GM21528 (cell line): Measurements from ENCODE around the gene UBA52.

Source experiments
- ATAC-seq: cut with Tn5 transposase; IDR thresholded peaks from one replicate; pipeline ENCODE4 v1.9.1; 2021; ENCODE audit warnings: mild to moderate bottlenecking, moderate library complexity; ENCODE audit not compliant: unreplicated experiment, low FRiP score

UBA52 gene

DNA sequence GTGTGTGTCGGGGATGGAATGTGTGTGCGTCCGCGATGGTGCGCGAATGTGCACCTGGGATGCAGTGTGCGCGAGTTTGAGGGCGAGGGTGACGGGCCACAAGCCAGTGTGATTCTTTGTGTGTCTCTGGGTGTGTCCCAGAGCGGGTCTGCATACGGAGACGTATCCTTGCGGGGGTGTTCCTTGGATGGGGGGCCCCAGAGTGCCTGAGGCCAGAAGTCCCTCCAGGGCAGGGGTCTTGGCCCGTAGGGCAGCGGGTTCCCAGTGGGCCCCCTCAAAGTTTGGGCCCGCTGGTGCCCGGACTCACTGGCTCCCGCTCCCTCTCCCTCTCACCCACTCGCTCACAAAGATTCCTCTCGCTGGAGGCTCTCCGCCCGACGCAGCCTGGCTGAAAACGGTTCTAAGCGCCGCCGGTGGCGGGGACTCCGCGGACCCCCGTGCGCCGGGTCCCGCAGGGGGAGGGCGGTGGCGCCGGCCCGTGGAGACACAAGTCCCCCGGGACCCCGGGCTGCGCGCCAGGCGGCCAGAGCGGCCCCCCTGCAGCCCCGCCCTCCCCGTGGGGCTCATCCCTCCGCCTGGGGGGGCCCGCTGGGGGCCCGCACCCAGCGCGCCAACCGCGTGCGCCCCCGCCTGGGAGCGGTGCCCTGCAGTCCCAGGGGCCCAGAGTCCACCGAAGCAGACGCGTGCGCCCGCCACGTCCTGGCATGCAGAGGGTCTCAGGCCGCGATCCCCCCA is 34.1 kb downstream of the UBA52 start:
- no peak for ATAC-seq

DNA sequence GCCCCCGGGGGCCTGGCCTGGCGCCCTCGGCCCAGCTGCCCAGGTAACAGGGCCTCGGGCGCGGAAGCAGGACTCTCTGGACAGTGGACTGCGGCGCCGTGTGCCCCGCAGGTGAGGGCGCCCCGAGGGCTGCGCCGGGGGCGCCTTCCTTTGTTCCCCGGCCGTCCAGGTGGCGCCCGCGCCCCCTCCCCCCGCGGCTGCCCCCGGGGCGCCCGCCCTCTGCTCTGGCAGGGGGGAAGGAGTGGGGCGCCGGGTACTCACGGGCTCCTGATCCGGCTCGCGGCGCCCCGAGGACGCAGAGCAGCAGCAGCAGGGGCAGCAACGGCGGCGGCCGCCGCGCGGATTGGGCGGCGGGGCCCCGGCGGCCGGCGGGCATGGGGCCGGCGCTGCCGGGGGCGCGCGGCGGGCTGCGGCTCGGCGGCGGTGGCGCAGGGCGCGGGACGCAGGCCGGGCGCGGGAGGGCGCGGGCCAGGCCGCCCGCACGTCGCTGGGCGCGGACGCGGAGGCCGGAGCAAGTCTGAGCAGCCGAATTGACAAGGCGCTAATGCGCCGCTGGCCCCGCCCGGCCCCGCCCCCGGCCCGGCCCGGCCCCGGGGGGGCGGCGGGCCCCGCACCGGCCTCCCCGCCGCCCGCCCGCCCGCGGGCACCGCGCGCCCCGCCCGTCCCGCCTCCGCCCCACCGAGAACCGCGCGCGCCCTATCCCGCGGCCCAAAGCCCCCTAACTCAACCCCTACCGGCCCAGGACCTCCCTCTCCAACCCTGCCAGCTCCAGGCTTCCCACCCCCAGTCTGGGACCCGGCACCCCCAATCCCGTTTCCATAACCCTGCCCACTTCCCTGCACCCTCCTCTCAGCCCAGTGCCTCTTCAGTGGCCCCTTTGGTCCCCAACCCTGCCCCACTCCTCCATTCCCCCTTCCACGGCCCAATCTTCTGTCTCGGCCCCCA is 34.9 kb downstream of the UBA52 start, which contains the start of gene CRLF1:
CRLF1 (minus strand) TSS at position 519 of the 945 bp plus-strand sequence; CDS start at position 376, 143 bp downstream.
- ATAC-seq: no peak

DNA sequence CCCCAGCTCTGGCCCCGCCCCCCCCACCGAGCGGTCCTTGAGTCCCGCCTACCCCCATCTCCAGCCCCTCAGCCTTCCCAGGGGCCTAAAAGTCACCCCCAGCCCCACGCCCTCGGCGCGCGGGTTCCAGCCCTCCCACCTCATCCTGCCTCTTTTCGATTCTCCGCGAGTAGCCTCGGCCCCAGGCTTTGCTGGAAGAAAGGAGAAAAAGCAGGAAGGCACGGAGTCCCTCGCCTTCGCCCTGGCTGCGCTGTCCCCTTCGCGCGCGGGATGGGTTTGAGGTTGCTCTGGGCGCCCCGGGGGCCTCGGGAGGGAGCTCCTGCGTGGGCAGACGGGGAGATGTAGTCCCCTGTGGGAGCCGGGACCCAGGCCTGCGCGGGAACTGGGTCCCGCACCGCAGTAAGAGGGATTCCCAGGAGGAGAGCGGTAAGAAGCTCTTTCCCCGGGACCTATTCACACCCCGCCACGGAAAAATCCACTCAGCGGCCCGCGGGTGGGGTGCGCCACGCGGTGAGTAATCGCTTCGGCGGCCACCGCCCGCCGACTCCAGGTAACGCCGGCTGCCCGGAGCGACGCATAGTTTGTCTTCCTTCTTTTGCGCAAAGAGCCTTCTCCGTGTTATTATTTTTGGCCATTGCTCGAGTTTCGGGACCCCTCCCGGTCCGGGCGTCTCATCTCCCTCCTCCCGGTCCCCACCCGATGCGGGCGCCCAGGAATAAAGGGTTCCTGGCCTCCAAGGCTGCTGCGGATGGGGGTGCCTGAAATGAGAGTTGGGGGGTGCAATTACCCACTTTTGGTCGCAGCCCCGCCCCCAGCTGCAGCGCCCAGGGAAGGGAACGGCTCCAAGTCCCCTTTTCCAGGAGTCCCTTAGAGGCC is 35.8 kb downstream of the UBA52 start:
- ATAC-seq: no peak

DNA sequence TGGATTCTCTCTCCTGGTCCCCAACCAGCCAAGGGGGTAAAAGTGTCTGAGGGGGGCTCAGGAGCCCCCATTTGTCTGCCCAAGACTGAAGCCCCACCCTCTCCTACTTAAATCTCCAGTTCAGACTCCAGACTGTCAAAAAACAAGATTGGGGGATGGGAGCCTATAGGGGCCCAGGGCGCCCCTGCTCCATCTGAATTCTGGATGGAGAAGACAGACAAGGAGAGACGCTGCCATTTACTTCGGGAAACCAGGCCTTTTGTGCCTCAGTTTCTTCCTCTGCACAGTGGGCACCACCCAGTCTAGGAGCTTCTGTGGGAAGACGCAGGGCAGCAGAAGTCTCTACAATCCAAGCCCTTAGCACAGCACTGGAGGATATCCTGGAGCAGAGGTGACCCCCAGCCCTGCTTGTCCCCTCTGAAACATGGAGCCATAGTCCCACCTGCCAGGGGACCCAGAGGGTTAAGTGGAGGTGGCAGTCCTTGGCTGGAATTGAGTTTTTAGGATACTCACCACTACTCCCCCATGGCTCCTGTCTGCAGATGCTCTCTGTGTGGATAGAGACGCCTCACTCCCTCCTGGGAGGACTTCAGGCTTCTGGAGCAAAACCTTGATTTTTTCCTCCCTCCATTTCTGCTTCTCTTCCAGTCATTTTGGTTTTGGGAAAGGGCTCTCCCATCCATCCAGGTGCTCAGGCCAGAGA is 36.6 kb downstream of the UBA52 start:
- ATAC-seq: no peak

DNA sequence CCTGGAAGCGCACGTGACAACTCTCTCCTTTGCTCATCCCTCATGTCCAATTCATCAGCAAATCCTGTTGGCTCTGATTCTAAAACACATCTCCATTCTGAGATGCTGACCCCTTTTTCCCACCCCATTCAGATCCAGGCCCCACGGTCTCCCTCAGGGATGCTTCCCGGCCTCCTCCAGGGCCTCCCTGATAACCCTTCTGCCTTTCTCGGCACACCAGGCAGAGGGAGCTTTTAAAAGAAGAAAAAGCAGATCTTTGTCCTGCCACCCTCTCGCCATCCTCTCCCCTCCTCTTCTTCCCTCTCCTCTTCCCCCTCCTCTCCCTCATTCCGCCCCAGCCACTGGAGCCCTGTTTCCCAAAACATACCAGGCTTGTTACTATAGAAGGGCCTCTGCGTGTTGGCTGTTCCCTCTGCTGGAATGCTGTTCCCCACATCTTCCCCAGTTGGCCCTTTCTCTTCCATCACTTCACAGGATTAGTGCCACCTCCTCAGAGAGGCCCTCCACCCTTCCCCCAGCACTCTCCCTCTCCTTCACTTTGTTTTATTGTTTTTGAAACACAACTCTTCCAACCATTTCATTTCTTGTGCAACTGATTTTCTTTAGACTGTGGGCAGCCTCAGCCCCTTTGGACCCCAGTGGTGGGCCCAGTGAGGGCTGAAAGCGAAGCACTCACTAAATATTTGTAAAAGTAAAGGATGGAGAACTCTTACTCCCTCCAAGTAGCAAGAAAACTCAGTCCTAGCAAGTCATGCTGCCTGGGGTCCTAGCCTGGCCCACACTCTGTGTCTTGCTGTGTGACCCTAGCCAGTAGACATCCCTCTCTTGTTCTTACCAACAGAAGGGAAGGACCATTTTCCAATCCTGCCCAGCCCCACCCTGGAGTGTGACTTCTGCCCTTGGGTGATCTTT is 37.4 kb downstream of the UBA52 start:
- no peak for ATAC-seq

DNA sequence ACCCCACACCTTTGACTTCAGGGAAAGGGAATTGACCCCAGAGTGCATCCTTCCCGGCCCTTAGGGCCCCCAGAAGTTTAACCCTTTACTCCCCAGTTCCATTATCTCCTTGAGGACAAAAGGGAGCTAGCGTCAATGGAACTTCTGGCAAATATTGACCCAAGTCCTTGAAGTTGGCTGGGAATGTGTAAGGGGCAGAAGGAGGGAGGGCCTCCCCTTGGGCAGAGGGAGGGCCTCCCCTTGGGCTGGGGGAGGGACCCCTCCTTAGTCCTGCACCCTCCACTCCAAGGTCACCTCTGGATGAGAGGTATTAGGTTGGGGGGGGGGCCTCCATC is 38.0 kb downstream of the UBA52 start:
- ATAC-seq: no peak

DNA sequence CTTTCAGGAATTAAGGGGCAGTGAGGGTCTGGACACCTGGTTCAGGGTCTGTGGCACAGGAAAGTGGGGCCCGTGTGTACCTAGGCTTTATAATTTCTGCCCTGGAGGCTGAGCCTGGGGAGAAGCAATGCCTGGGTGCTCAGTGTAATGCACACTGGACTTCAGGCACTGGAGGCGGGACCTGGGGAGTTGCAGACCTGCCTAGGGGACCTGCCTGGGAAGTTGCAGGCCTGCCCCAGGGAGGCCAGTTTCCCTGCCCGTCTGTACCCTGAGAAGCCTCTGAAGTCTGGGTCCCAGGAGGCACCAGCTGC is 38.5 kb downstream of the UBA52 start:
- no peak for ATAC-seq

DNA sequence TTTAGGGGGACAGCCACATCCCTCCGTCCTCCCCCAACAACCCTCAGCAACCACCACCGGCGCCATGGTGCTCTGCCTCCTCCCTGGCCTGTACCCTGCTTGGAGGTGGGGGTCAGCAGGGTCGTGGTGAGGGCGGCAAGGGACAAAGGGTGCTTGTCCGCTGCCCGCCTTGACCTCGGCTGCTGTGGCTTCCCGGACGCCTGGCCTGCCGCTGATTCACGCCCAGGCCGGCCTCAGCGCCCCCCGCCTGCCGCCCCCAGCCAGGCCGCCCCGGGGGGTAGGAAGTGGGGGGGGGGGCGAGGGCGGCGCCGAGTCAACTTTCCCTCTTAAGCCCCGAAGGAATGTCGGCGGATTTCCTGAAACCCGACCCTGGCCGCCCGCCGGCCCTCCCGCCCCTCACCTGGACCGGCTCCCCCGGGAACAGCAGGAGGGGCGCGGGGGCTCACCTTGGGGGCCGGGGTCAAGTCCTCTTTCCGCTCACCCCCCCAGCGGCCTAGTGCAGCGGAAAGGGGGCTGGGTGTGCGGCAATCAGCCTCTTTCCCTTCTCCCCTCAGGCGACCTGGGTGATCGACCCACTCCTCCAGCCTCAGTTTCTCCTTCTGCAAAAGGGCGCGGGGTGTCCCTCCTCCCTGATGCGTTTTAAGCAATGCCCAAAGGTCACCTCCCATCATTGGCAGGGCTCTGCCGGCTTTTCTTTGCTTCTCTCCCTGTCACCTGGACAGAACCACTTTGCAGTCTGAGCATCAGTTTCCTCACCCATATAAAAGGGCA is 39.1 kb downstream of the UBA52 start:
- ATAC-seq: no peak

DNA sequence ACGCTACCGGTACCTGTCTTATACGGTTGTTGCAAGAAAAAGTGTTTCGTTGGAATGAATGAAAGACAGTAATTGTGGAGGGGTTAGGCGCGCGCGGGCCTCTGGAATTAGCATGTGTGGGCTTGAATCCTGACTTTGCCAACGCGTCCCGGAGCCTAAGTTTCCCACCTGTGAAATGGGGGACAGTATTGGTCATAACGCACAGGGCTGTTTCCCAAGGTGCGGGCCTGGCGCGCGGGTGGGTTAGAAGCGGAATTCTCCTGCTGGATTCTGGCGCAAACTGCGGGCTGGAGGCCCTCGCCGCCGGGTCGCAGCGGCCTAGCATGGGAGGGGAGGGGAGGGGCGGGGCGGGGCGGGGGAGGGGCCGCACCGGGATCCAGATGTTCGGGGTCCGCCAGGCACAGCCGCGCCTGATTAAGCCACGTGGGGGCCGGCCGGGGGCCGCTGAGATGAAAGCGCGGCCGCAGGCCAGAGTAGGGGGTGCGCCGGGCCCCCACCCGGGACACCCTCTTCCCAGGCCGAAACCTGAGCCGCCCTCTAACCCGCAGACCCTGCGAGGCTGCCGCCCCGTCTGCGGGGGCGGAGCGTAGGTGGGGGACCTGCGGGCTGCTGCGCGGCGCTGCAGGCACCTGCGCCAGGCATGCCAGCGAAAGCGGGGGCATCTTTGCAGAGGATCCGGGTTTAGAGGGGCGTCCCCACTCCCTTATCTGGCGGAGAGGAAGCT is 39.8 kb downstream of the UBA52 start:
- ATAC-seq: no peak

DNA sequence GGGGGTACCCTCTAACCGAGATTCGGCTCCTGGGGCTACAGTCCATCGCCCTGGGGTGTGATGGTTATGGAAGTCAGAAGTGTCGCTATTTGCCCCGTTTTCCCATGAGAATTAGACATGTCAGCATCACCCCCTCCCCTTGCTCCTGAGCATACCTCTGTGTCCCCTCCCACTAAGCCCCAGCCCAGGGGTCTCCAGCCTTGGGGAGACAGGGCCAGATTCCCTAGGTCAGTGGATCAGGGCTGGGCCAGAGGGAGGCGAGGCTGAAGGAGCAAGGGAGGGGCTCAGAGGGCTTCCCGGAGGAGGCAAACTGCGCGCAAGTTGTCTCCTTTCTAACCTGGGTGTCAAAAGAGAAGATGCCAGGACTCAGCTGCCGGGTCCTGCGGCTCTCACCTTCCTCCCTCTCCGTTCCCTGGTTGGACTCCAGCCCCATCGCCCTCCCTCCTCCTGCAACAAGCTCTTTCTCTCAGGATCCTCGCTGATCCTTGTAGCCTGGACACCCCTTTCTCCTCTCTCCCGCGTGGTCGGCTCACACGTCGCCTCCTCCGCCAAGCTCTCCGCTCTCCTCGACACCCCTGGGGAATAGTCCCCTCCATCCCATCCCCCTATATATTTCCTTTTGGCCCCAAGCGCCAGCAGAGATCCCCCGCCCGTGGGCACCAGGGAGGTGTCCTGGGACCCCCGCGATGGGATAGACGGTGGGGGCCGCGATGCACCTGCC is 40.6 kb downstream of the UBA52 start:
- ATAC-seq: no peak

DNA sequence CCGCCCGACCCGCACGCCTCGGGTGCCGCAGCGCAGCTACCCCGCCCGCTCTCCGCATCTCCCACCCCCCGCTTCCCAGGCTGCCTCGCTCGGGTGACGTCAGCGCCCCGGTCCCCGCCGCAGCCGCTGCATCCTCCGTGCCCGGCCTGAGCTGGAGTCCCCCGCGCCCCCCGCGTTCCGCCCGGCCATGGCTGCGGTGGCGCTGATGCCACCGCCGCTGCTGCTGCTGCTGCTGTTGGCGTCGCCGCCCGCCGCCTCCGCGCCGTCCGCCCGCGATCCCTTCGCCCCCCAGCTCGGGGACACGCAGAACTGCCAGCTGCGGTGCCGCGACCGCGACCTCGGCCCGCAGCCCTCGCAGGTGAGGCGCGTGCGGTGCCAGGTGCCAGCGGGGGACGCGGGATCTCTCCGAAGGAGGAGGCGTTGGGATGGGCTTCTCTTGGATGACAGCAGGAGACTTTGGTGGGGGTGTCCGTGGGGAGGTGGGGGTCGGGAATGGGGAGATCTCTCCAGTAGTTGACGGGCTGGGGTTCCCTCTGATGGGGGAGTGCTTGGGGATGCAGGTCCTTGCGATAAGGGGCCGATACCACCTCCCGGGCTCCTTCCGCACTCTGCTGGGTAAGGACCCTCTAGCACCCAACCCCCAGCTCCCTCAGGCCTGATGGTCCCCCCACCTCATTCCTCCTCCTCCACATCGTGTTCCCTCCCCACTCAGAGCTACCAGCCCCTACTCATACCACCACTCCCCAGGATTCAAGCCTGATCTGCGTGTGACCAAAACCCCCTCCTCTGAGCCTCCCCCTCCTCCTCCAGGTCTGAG is 41.3 kb downstream of the UBA52 start, which contains the start of gene TMEM59L:
TMEM59L (plus strand) TSS at position 99 of the 817 bp plus-strand sequence; CDS start at position 188, 89 bp downstream.
- no peak for ATAC-seq

DNA sequence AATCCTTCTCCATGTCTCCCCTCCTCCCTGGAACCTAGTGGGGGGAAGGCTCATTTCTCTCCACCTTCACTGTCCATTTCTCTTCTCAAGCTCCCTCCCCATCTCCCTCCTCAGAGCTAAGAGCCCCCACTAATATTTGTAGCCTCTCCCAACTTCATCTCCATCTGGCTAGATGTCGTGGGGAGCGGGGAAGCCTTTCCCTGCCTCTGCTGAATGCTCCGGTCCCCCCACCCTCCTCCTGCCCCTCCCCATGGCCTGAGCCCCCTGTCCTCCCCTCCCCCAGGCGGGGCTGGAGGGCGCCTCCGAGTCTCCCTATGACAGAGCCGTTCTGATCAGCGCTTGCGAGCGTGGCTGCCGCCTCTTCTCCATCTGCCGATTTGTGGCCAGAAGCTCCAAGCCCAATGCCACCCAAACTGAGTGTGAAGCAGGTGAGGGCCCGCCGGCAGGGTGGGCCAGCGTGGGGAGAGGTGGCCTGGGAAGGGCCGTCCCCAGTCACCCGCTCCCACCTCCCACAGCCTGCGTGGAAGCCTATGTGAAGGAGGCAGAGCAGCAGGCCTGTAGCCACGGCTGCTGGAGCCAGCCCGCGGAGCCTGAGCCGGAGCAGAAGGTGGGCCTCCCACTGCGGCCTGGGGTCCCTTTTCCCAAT is 42.1 kb downstream of the UBA52 start:
- ATAC-seq: no peak

DNA sequence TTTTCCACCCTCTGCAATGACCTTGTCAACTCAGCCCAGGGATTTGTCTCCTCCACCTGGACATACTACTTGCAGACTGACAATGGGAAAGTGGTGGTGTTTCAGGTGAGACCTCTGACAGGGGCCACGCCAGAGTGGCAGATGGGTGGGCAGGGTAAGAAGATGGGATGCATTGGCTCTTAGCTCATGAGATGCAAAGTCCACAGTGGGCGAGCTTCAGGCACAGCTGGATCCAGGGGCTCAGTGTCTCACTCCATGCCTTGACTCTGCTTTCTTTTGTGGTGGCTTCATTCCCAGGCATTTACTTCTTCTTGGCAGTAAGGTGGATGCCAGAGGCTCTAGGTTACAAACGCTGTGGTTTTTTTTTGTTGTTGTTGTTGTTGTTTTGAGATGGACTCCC is 44.4 kb downstream of the UBA52 start:
- ATAC-seq: no peak

DNA sequence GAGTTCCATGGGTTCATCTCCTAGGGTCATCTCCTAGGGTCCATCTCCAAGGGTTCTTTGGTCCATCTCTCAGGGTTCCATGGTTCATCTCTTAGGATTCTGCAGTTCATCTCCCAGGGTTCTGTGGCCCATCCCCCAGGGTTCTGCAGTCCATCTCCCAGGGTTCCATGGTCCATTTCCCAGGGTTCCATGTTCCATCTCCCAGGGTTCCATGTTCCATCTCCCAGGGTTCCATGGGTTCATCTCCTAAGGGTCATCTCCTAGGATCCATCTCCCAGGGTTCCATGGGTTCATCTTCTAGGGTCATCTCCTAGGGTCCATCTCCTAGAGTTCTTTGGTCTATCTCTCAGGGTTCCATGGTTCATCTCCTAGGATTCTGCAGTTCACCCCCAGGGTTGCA is 45.9 kb downstream of the UBA52 start:
- ATAC-seq: no peak

DNA sequence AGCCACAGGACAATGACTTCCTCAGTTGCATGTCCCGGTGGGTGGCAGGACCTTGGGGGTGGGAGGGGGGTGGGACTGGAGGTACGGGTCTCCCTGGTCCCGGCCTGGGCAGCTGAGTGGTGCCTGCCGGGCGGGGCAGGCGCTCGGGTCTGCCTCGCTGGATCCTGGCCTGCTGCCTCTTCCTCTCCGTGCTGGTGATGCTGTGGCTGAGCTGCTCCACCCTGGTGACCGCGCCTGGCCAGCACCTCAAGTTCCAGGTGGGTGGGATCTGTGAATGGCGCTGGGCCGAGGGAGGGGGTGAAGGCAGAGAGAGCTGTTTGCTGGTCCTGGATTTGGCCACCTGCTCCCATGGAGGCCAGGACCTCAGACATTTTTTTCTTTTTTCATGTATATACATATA is 46.6 kb downstream of the UBA52 start:
- no peak for ATAC-seq

DNA sequence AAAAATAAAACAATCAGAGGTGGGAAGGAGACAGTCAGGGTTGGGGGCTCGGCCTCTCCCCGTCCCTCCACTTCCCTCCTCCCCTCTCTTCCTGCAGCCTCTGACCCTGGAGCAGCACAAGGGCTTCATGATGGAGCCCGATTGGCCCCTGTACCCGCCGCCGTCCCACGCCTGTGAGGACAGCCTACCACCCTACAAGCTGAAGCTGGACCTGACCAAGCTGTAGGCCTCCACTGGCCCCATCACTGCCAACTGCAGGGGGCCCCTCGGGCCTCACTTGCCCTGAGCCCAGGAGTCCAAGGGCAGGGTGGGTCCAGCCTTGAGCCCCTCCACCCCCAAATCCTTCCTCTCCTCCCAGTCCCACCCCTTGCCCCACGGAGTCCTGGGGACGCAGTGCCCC is 48.7 kb downstream of the UBA52 start:
- no peak for ATAC-seq
